GM10248 (cell line): ENCODE data around the gene SAMD4A.

Experiments used
- CTCF ChIA-PET: fragments of 300-600 bp; sonication (Branson Sonifier 250); formaldehyde crosslinking; extraction: SDS; loops from one replicate; lab custom pipeline; 2021; ENCODE audit warnings: antibody characterized with exemption; lab: Yijun Ruan, JAX
- POLR2A ChIA-PET: fragments of 350-650 bp; sonication (Branson Sonifier 250); formaldehyde crosslinking; extraction: SDS; loops from one replicate; lab custom pipeline; 2020; ENCODE audit warnings: antibody characterized with exemption; lab: Yijun Ruan, JAX
- DNase-seq: peaks from one replicate; pipeline ENCODE4 v3.0.0; 2012; ENCODE audit errors: extremely low spot score
- CTCF ChIP-seq: IDR thresholded peaks from 2 replicates; pipeline ENCODE4 v1.5.1; 2012; ENCODE audit warnings: mild to moderate bottlenecking, low read depth; ENCODE audit errors: extremely low read depth, missing control alignments, control extremely low read depth

SAMD4A gene

GRCh38 chr14:54566410-54567223 is at the start of gene SAMD4A:
Gene SAMD4A (plus strand): TSS chr14:54567128. CDS start chr14:54567917, 789 bp downstream.
- POLR2A ChIA-PET: interaction anchor here (0.5 kb wide), 2 partner anchors 96 to 1910 kb away, joined by 3 to 10 read pairs; no protein-coding TSS in a partner anchor
- TF ChIP-seq CTCF: peak; percentile 32
- CTCF ChIA-PET: interaction anchor here (0.8 to 9.3 kb wide), 16 partner anchors 15 to 312 kb away, joined by 3 to 149 read pairs (median 5); partner anchors contain the start of gene CGRRF1
- DNase-seq: peak; percentile 76

GRCh38 chr14:54524410-54524809 is 42.5 kb upstream of the SAMD4A start:
- POLR2A ChIA-PET: no interaction called here
- no peak for DNase-seq
- TF ChIP-seq CTCF: no peak
- CTCF ChIA-PET: no interaction called here

- TF ChIP-seq CTCF: no peak
- ChIA-PET CTCF (interaction anchor here (1.0 to 2.0 kb wide), 7 partner anchors 9 to 87 kb away, joined by 3 to 6 read pairs (median 3); partner anchors contain the start of genes CGRRF1 and GMFB), POLR2A (no interaction called here)
- DNase-seq: no peak
Measured at GRCh38 chr14:54528973-54529372, 38.0 kb upstream of the SAMD4A start.

- POLR2A ChIA-PET: no interaction called here
- CTCF ChIA-PET: interaction anchor here (0.8 to 1.9 kb wide), 8 partner anchors 8 to 275 kb away, joined by 3 to 6 read pairs (median 4); partner anchors contain the start of genes CGRRF1 and GMFB
- TF ChIP-seq CTCF: no peak
- DNase-seq: no peak
Measured at GRCh38 chr14:54529811-54530210, 37.1 kb upstream of the SAMD4A start.

- no peak for TF ChIP-seq CTCF
- DNase-seq: peak; percentile 34
- POLR2A ChIA-PET: interaction anchor here (0.6 to 1.1 kb wide), 4 partner anchors 12 to 275 kb away, joined by 3 read pairs; no protein-coding TSS in a partner anchor
Measured at GRCh38 chr14:54532111-54533012, 34.6 kb upstream of the SAMD4A start.

GRCh38 chr14:54533100-54533499 is 33.8 kb upstream of the SAMD4A start:
- POLR2A ChIA-PET: interaction anchor here (0.6 to 1.1 kb wide), 3 partner anchors 24 to 275 kb away, joined by 3 read pairs; no protein-coding TSS in a partner anchor
- no peak for TF ChIP-seq CTCF
- DNase-seq: no peak
- CTCF ChIA-PET: interaction anchor here (0.8 to 1.5 kb wide), 3 partner anchors 23 to 241 kb away, joined by 3 to 7 read pairs (median 3); partner anchors contain the start of genes CGRRF1 and GMFB

More at GRCh38 chr14:54532111-54533012, 34.6 kb upstream of the SAMD4A start:
- CTCF ChIA-PET: interaction anchor here (0.7 to 1.5 kb wide), 6 partner anchors 17 to 241 kb away, joined by 3 to 7 read pairs (median 3); partner anchors contain the start of genes CGRRF1 and GMFB
